HepG2 (cell line): ENCODE results near the gene INPP5K. TPM values are rescaled to one million over a fixed set of nuclear protein-coding genes. Genes with fewer than 3 reads are reported as not detected.

Experiments used
- ATF4 ChIP-seq, 2 experiments: fragments of 450-650 bp in 1 of 2; sonication (generic) in 1 of 2; formaldehyde crosslinking; IDR thresholded peaks; 2 replicates each; pipeline versions ENCODE4 v1.5.0 to v1.8.0; 2020 to 2022; ENCODE audit warnings: mild to moderate bottlenecking in 1 of 2, missing genetic modification reagents in 1 of 2
- CERS6 ChIP-seq: sonication (generic); formaldehyde crosslinking; IDR thresholded peaks from 2 replicates; pipeline ENCODE4 v1.5.0; 2020; ENCODE audit warnings: missing genetic modification reagents
- DR1 ChIP-seq: sonication (generic); formaldehyde crosslinking; IDR thresholded peaks from 2 replicates; pipeline ENCODE4 v1.8.0; 2021; ENCODE audit warnings: mild to moderate bottlenecking, missing genetic modification reagents, inconsistent platforms
- FOXO1 ChIP-seq: sonication (generic); formaldehyde crosslinking; IDR thresholded peaks from 2 replicates; pipeline ENCODE4 v1.4.0; 2020; ENCODE audit warnings: missing genetic modification reagents
- KAT7 ChIP-seq: IDR thresholded peaks from 2 replicates; pipeline ENCODE4 v1.6.1; 2018; ENCODE audit warnings: borderline replicate concordance, missing compliant biosample characterization
- LCORL ChIP-seq, 2 experiments: fragments of 450-650 bp in 1 of 2; sonication (generic) in 1 of 2; formaldehyde crosslinking in 1 of 2; IDR thresholded peaks; 2 replicates each; pipeline versions ENCODE4 v1.5.0 to v1.6.1; 2017 to 2020; ENCODE audit warnings: antibody characterized with exemption in 1 of 2, missing genetic modification reagents in 1 of 2
- MAF1 ChIP-seq: sonication (generic); formaldehyde crosslinking; IDR thresholded peaks from 2 replicates; pipeline ENCODE4 v1.5.0; 2020; ENCODE audit warnings: missing genetic modification reagents, borderline replicate concordance
- REL ChIP-seq: sonication (generic); formaldehyde crosslinking; conservative IDR thresholded peaks from 2 replicates; pipeline ENCODE4 v1.8.0; 2022; ENCODE audit warnings: mild to moderate bottlenecking, missing genetic modification reagents, moderate library complexity
- SMARCE1 ChIP-seq: fragments of 450-650 bp; IDR thresholded peaks from 2 replicates; pipeline ENCODE4 v1.6.1; 2017; ENCODE audit warnings: borderline replicate concordance
- U2AF2 ChIP-seq: fragments of 200-400 bp; formaldehyde crosslinking; IDR thresholded peaks from 2 replicates; pipeline ENCODE4 v1.6.1; 2017; ENCODE audit warnings: low read depth, mild to moderate bottlenecking, low read length
- ZNF232 ChIP-seq: sonication (generic); formaldehyde crosslinking; IDR thresholded peaks from 2 replicates; pipeline ENCODE4 v1.4.0; 2020; ENCODE audit warnings: missing genetic modification reagents, borderline replicate concordance
- ZNF234 ChIP-seq: sonication (generic); formaldehyde crosslinking; conservative IDR thresholded peaks from 2 replicates; pipeline ENCODE4 v1.5.1; 2020; ENCODE audit warnings: mild to moderate bottlenecking, missing genetic modification reagents
- ZNF431 ChIP-seq: sonication (generic); formaldehyde crosslinking; IDR thresholded peaks from 2 replicates; pipeline ENCODE4 v1.9.0; 2022; ENCODE audit warnings: missing genetic modification reagents, low read depth, mild to moderate bottlenecking, borderline replicate concordance
- ZNF530 ChIP-seq: sonication (generic); formaldehyde crosslinking; IDR thresholded peaks from 2 replicates; pipeline ENCODE4 v1.5.0; 2020; ENCODE audit warnings: low read depth, mild to moderate bottlenecking, missing genetic modification reagents
- ZNF687 ChIP-seq: sonication (generic); formaldehyde crosslinking; IDR thresholded peaks from 2 replicates; pipeline ENCODE4 v1.5.1; 2020; ENCODE audit warnings: mild to moderate bottlenecking, missing genetic modification reagents, moderate library complexity
- ZNF749 ChIP-seq: sonication (generic); formaldehyde crosslinking; IDR thresholded peaks from 2 replicates; pipeline ENCODE4 v1.8.0; 2022; ENCODE audit warnings: mild to moderate bottlenecking, missing genetic modification reagents, moderate library complexity, borderline replicate concordance
- ZNF780A ChIP-seq: sonication (generic); formaldehyde crosslinking; IDR thresholded peaks from 2 replicates; pipeline ENCODE4 v1.8.0; 2022; ENCODE audit warnings: mild to moderate bottlenecking, missing genetic modification reagents, moderate library complexity
- ZNF800 ChIP-seq: sonication (generic); formaldehyde crosslinking; IDR thresholded peaks from 2 replicates; pipeline ENCODE4 v1.4.0; 2020; ENCODE audit warnings: missing genetic modification reagents
- ZNF878 ChIP-seq: sonication (generic); formaldehyde crosslinking; IDR thresholded peaks from 2 replicates; pipeline ENCODE4 v1.8.1; 2023; ENCODE audit warnings: mild to moderate bottlenecking, missing genetic modification reagents, moderate library complexity
- polyA plus RNA-seq, 8 experiments: library from polyadenylated mRNA; depleted of rRNA in 3 of 8; stranded (reverse) in 7 of 8; unstranded in 1 of 8; fragments of >200 nt; fragmentation: Illumina TruSeq in 4 of 8; extraction: Trizol in 4 of 8; gene quantifications; 2 replicates each; pipeline versions ENCODE4 v1.2.1 to v1.2.3, GENCODE V29; 2011 to 2016; ENCODE audit warnings: low read depth in 4 of 8, missing spikeins in 1 of 8, mixed read lengths in 1 of 8; ENCODE audit not compliant: insufficient read depth in 1 of 8
- total RNA-seq, 5 experiments: library from RNA; depleted of rRNA; stranded (reverse); fragments of >200 nt; fragmentation: Illumina TruSeq; extraction: Trizol; gene quantifications; 2 replicates each; pipeline ENCODE4 v1.2.3, GENCODE V29; 2016; ENCODE audit warnings: low read depth in 1 of 5
- TF ChIP-seq, protein P1 (sequence below): sonication (generic); formaldehyde crosslinking; IDR thresholded peaks from 2 replicates; pipeline ENCODE4 v1.5.1; 2020; ENCODE audit warnings: mild to moderate bottlenecking, moderate library complexity, missing genetic modification reagents

Gene INPP5K
- total and polyA plus RNA-seq, 2 of the 13 experiments (the other 11 are each of a cell fraction or from before 2014, with no cell fraction given) = 4.8 to 9.6 TPM

DNA sequence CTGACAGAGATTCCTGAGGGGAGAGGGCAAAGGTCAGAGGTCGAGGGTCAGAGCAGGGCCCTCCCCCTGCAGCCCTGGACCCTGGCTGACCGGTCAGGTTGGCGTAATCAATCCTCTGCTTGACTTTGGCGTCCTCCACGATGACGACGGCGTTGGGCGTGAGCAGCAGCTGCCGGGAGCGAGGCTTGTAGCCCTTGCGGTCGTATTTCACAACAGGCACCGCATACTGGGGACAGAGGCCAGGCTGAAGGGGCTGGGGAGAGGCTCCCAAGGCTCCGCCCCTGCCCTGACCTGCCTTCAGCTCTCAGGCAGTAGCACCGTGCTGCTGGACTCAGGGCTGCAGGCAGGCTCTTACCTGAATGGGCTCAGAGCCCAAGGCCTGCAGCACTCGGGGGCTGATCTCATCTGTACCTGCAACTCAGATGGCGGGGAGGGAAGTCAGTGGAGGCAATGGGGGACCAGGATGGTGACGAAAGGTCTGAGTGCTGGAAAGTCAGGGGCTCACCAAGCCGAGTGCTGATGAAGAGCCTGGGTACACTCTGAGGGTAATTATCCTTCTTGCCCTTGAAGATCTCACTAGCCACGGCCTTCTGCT lies 48.4 kb downstream of the INPP5K start (continued):
- TF ChIP-seq MAF1 (CRISPR knock-in tag) = no peak
- TF ChIP-seq, protein P1, sequence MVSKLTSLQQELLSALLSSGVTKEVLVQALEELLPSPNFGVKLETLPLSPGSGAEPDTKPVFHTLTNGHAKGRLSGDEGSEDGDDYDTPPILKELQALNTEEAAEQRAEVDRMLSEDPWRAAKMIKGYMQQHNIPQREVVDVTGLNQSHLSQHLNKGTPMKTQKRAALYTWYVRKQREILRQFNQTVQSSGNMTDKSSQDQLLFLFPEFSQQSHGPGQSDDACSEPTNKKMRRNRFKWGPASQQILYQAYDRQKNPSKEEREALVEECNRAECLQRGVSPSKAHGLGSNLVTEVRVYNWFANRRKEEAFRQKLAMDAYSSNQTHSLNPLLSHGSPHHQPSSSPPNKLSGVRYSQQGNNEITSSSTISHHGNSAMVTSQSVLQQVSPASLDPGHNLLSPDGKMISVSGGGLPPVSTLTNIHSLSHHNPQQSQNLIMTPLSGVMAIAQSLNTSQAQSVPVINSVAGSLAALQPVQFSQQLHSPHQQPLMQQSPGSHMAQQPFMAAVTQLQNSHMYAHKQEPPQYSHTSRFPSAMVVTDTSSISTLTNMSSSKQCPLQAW (CRISPR knock-in tag) = peak; percentile 80
- TF ChIP-seq ZNF530 = no peak
- no peak for TF ChIP-seq ZNF234 (CRISPR knock-in tag)
- TF ChIP-seq REL (CRISPR knock-in tag) = no peak
- TF ChIP-seq LCORL (IDR thresholded peaks at IDR 0.05) = no peak
- peak; percentile 89 for TF ChIP-seq LCORL (CRISPR knock-in tag; IDR thresholded peaks at IDR 0.05)
- TF ChIP-seq DR1 = no peak
- no peak for TF ChIP-seq U2AF2
- TF ChIP-seq ZNF878 = no peak
- TF ChIP-seq CERS6 = no peak
- peak; percentile 96 for TF ChIP-seq ZNF687 (CRISPR knock-in tag)
- peak; percentile 84; the same call in 1 of the 2 replicates for TF ChIP-seq ZNF431 (CRISPR knock-in tag)
- TF ChIP-seq FOXO1 = no peak; the same call in 1 of the 2 replicates
- no peak for TF ChIP-seq ZNF749 (CRISPR knock-in tag)
- TF ChIP-seq KAT7 (CRISPR knock-in tag) = no peak; the same call in 1 of the 2 replicates
- peak in 1 of 2 experiments; percentile 45; a peak in 1 of 4 replicates for TF ChIP-seq ATF4 (CRISPR knock-in tag; IDR thresholded peaks at IDR 0.05)
- TF ChIP-seq ZNF232 (CRISPR knock-in tag) = no peak
- TF ChIP-seq ZNF800 = no peak
- TF ChIP-seq ZNF780A (CRISPR knock-in tag) = no peak
- TF ChIP-seq SMARCE1 = no peak
